GM12892 (cell line): ENCODE results near the gene ALDH3A2.

Source experiments
- POLR2A ChIP-seq: IDR thresholded peaks from 2 replicates; pipeline ENCODE4 v1.6.1; 2011; ENCODE audit warnings: low read depth, low read length, control low read depth
- POLR2AphosphoS5 ChIP-seq: IDR thresholded peaks from 2 replicates; pipeline ENCODE4 v1.6.1; 2011; ENCODE audit warnings: low read depth, low read length, control low read depth
- TAF1 ChIP-seq: IDR thresholded peaks from 2 replicates; pipeline ENCODE4 v1.6.1; 2011; ENCODE audit warnings: low read depth, mild to moderate bottlenecking, control low read depth, low read length, borderline replicate concordance

GRCh38 chr17:19671433-19671832, 22.9 kb downstream of the ALDH3A2 start:
- TF ChIP-seq POLR2A (no peak), POLR2AphosphoS5 (no peak), TAF1 (no peak)
